Neutrophil (primary cell): ENCODE data around the gene FAM162A.

Experiments
- H3K27ac ChIP-seq: fragments of 200-600 bp; sonication (generic); 2 replicates; pipeline ENCODE4 v1.5.1; 2016; ENCODE audit warnings: mild to moderate bottlenecking, moderate library complexity
- H3K27me3 ChIP-seq: fragments of 200-600 bp; sonication (generic); 2 replicates; pipeline ENCODE4 v1.6.0; 2016; ENCODE audit warnings: mild to moderate bottlenecking
- H3K36me3 ChIP-seq: fragments of 200-600 bp; sonication (generic); 2 replicates; pipeline ENCODE4 v1.5.1; 2017
- H3K4me1 ChIP-seq, 2 experiments: fragments of 200-600 bp in 1 of 2; sonication (generic) in 1 of 2; 1 replicate in 1 of 2; 2 replicates in 1 of 2; pipeline versions ENCODE4 v1.5.1 to v1.6.1; 2013 to 2016; ENCODE audit warnings: low read depth in 1 of 2, low read length in 1 of 2, mild to moderate bottlenecking in 1 of 2, moderate library complexity in 1 of 2; ENCODE audit not compliant: control insufficient read depth in 1 of 2, insufficient read depth in 1 of 2
- H3K4me3 ChIP-seq, 2 experiments: fragments of 200-600 bp in 1 of 2; sonication (generic) in 1 of 2; 1 replicate in 1 of 2; 2 replicates in 1 of 2; pipeline ENCODE4 v1.5.1; 2013 to 2016; ENCODE audit warnings: low read depth in 1 of 2, low read length in 1 of 2, mild to moderate bottlenecking in 1 of 2, moderate library complexity in 1 of 2
- H3K9me3 ChIP-seq: fragments of 200-600 bp; sonication (generic); 2 replicates; pipeline ENCODE4 v1.5.1; 2016
- TF ChIP-seq, protein P1 (sequence below): fragments of 200-600 bp; sonication (generic); IDR thresholded peaks from 2 replicates; pipeline ENCODE4 v1.5.1; 2016; ENCODE audit warnings: antibody characterized with exemption

The FAM162A gene

DNA sequence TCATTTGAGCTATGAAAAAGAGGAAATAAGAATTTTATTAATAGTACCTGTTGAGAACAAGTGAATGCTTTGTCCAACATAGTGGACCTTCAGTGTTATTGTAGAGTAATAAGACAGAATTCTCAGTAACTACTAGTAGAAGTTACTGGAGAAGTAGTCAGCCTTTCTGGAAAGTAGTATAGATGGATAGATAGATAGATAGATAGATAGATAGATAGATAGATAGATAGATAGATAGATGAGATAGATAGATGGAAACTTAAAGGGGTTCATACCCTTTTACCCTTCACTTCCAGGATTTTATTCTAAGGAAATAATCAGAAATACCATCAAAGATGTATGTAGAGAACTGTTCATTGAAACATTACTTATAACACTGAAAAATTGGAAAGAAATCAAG lies 5.2 kb downstream of the FAM162A start:
- Histone ChIP-seq H3K36me3 (peaks cover 4% of the 10 kb centered on the region), H3K4me1 (peaks cover 7 to 10% of the 10 kb centered on the region in 2 experiments), H3K9me3 (no peaks in the 10 kb centered on the region), H3K27me3 (no peaks in the 10 kb centered on the region), H3K4me3 (no peak overlapping the region), H3K27ac (no peak overlapping the region)
- TF ChIP-seq, protein P1, sequence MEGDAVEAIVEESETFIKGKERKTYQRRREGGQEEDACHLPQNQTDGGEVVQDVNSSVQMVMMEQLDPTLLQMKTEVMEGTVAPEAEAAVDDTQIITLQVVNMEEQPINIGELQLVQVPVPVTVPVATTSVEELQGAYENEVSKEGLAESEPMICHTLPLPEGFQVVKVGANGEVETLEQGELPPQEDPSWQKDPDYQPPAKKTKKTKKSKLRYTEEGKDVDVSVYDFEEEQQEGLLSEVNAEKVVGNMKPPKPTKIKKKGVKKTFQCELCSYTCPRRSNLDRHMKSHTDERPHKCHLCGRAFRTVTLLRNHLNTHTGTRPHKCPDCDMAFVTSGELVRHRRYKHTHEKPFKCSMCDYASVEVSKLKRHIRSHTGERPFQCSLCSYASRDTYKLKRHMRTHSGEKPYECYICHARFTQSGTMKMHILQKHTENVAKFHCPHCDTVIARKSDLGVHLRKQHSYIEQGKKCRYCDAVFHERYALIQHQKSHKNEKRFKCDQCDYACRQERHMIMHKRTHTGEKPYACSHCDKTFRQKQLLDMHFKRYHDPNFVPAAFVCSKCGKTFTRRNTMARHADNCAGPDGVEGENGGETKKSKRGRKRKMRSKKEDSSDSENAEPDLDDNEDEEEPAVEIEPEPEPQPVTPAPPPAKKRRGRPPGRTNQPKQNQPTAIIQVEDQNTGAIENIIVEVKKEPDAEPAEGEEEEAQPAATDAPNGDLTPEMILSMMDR: no peak

DNA sequence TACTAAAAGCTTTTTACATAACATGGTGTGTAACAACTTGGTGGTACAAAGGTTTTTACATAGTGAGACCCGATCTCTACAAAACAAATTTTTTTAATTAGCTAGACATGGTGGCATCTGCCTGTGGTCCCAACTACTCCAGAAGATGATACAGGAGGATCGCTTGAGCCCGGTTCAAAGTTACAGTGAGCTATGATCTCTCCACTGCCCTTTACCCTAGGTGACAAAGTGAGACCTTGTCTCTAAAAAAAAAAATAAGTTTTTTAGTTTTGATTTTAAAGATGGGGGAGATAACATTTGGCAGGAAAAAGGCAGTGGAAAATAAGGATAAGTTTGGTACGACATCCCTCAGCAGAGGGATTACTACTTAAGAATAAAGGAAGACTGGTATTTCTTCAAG lies 5.9 kb downstream of the FAM162A start:
- Histone ChIP-seq H3K27ac (no peak overlapping the region), H3K4me3 (no peak overlapping the region), H3K4me1 (peaks cover under 1 to 3% of the 10 kb centered on the region in 2 experiments), H3K36me3 (peaks cover 4% of the 10 kb centered on the region), H3K27me3 (no peaks in the 10 kb centered on the region), H3K9me3 (no peaks in the 10 kb centered on the region)
- TF ChIP-seq, protein P1: no peak

DNA sequence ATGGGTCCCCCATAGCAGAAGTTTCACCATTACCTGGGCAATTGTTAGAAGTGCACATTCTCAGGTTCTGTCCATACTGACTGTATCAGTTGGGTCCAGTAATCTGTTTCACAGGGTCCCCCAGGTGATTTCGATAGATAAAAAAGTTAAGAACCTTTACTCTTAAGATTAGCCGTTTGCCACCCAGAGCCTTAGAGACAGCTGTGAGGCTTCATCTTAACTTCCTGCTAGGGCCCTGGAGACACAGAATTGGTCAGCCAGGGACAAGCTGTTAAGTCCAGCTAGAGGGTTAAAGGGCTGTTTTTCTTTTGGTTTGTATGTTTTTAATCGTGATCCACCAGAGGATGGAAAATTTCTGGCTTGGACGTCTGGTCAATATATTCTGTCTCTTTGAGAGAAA lies 6.7 kb downstream of the FAM162A start:
- H3K27ac ChIP-seq: no peak overlapping the region
- H3K4me1 ChIP-seq: no peaks in the 10 kb centered on the region
- TF ChIP-seq, protein P1: no peak
- H3K27me3 ChIP-seq: no peaks in the 10 kb centered on the region
- H3K36me3 ChIP-seq: peaks cover 4% of the 10 kb centered on the region
- H3K4me3 ChIP-seq: no peak overlapping the region
- H3K9me3 ChIP-seq: no peaks in the 10 kb centered on the region

DNA sequence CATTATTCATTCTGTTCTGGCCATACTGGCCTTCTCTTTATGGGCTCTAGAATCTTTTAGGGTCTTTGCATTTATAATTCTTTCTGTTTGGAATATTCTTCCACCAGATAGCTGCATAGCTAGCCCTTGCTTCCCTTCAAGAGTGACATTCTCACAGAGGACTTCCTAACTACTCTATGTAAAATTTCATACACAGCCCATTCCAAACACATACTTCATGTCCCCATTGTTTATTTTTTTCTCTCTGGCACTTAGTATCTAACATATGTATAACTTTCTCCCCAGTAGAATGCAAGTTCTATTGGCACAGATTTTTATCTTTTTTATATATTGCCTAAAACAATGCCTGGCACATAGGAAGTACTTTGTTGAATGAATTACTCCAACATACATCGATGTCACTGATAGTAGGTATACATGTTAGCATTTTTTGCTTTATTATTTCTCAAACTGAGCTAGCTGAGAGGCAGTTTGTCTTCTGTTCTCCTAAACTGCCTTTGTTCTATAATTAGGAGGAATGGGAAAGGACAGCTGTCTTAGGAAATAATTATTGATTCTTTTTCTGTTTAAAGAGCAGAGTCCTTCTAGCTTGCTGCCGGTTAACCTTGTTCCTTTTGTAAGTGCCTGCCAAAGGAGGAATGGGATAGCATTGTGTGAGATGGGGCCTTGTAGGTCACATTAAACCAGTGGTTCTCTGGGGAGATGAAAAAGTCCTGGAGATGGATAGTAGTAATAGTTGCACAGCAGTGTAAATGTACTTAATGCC lies 7.9 kb downstream of the FAM162A start:
- Histone ChIP-seq H3K27me3 (no peaks in the 10 kb centered on the region), H3K36me3 (peaks cover 4% of the 10 kb centered on the region)

DNA sequence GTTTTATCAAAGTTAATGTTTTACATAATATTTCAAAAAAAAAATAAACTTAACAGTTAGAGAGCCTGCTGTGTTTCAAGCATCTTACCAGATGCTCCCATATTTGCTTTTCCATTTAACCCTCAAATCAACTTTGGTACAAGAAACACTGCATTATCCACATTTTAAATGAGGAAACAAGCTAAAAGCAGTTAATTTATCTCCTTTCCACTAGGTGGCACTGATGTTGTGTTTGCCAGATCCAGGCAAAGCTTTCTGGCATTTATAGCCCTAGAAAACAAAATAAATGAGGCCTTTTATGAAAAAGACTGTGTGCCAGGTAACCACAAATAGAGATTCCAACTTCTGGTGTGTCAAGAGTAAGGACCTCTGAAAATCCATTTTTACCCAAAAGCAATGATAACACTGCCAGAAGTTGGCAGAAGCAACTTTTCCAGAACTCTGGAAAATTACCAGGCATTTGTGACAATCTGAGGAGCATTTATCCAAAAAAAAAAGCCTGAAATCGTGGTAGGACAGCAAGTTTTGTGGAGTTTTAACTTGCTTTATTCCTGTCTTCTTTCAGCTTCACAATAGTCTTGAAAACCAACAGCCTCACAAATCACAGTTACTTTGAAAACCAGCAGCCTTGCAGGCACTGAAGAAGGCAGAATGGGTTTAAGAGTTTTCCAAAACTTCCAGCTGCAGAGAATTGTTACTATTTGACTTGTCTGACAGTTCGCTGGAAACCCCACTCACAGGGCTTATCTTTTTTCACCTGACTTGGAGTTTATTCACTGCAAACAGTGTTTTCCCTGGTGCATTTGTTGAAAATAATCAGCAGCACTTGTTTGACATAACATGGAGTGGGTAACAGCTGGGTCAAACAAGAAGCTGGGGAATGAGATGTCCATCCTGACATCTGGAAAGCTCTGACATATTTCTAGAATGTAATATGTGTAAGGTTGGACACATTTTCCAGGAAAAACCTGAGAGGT lies 9.2 kb downstream of the FAM162A start:
- TF ChIP-seq, protein P1: peak; percentile 69
- H3K4me3 ChIP-seq: no peak overlapping the region
- no peaks in the 10 kb centered on the region for H3K27me3 ChIP-seq
- no peak overlapping the region for H3K27ac ChIP-seq
- H3K36me3 ChIP-seq: no peaks in the 10 kb centered on the region
- H3K9me3 ChIP-seq: no peaks in the 10 kb centered on the region
- H3K4me1 ChIP-seq: no peaks in the 10 kb centered on the region

More for the DNA sequence above, 7.9 kb downstream of the FAM162A start:
- Histone ChIP-seq H3K4me1 (no peaks in the 10 kb centered on the region), H3K4me3 (no peak overlapping the region), H3K9me3 (no peaks in the 10 kb centered on the region), H3K27ac (no peak overlapping the region)
- TF ChIP-seq, protein P1: no peak
